ENCODE measurements around the gene DOCK11. TPM values are rescaled to one million over a fixed set of nuclear protein-coding genes. Genes with fewer than 3 reads are reported as not detected.

Gene DOCK11
- total and polyA plus RNA-seq, 2 experiments from 2014 or later, result 11.7 to 21.9 TPM

- WGBS, 2 experiments (ENCODE audit: low coverage in 1 of 2, low lambda C conversion rate in 2 of 2, missing lambda C conversion rate in 2 of 2), result 100% methylated on average over 1 of the region's 1 CpG
- in situ Hi-C loops (cut with MboI), result no loop called here
Observed at GRCh38 chrX:118564498-118564897, 68.9 kb downstream of the DOCK11 start.

GRCh38 chrX:118565853-118566252 lies 70.2 kb downstream of the DOCK11 start:
- in situ Hi-C loops (cut with MboI), result no loop called here

More at GRCh38 chrX:118564498-118564897, 68.9 kb downstream of the DOCK11 start:
- Histone ChIP-seq H3K9me2 (ENCODE audit: insufficient read depth) (no peaks in the 10 kb centered on the region), H3K9me3 (ENCODE audit: low read depth) (no peaks in the 10 kb centered on the region), H3K4me1 (ENCODE audit: insufficient read depth) (peaks cover 12% of the 10 kb centered on the region), H2AFZ (no peak overlapping the region), H3K4me3 (no peak overlapping the region), H4K20me1 (ENCODE audit: insufficient read depth) (no peaks in the 10 kb centered on the region), H3F3A (ENCODE audit: insufficient read depth) (peaks cover 14% of the 10 kb centered on the region; the same call in 1 of the 2 replicates), H3K9ac (no peak overlapping the region), H3K27ac (no peak overlapping the region), H3K4me2 (ENCODE audit: unreplicated experiment) (no peak overlapping the region), H3K79me2 (ENCODE audit: insufficient read depth) (no peaks in the 10 kb centered on the region), H3K36me3 (ENCODE audit: low read depth) (no peaks in the 10 kb centered on the region; the same call in 1 of the 2 replicates), H3K27me3 (replicated peaks; ENCODE audit: insufficient read depth) (no peaks in the 10 kb centered on the region)
- TF ChIP-seq EZH2 (IDR thresholded peaks at IDR 0.05; ENCODE audit: insufficient read depth, poor library complexity, severe bottlenecking), result no peak
- no peak for DNase-seq

GRCh38 chrX:118566359-118566758 lies 70.7 kb downstream of the DOCK11 start:
- no peaks in the 10 kb centered on the region for H4K20me1 ChIP-seq (ENCODE audit: insufficient read depth)
- no peak overlapping the region for H3K4me2 ChIP-seq (ENCODE audit: unreplicated experiment)
- no peaks in the 10 kb centered on the region; the same call in 1 of the 2 replicates for H3K36me3 ChIP-seq (ENCODE audit: low read depth)
- H3K79me2 ChIP-seq (ENCODE audit: insufficient read depth), result no peaks in the 10 kb centered on the region
- H3K9me3 ChIP-seq (ENCODE audit: low read depth), result no peaks in the 10 kb centered on the region
- H3K27me3 ChIP-seq (replicated peaks; ENCODE audit: insufficient read depth), result no peaks in the 10 kb centered on the region
- peak overlapping the region; percentile 34 for H3K27ac ChIP-seq
- TF ChIP-seq EZH2phosphoT487 (IDR thresholded peaks at IDR 0.05; ENCODE audit: insufficient read depth, low read depth) (no peak), EZH2 (IDR thresholded peaks at IDR 0.05; ENCODE audit: insufficient read depth, poor library complexity, severe bottlenecking) (no peak)
- H3K9me2 ChIP-seq (ENCODE audit: insufficient read depth), result no peaks in the 10 kb centered on the region
- no peak overlapping the region for H3K4me3 ChIP-seq
- peaks cover 14% of the 10 kb centered on the region; the same call in 1 of the 2 replicates for H3F3A ChIP-seq (ENCODE audit: insufficient read depth)
- no peak overlapping the region for H3K9ac ChIP-seq
- in situ Hi-C loops (cut with MboI), result no loop called here
- WGBS, 2 experiments (ENCODE audit: low coverage in 1 of 2, low lambda C conversion rate in 2 of 2, missing lambda C conversion rate in 2 of 2), result 0 to 3% methylated on average over 3 of the region's 3 CpGs
- H2AFZ ChIP-seq, result no peak overlapping the region
- DNase-seq, result peak; percentile 62
- H3K4me1 ChIP-seq (ENCODE audit: insufficient read depth), result peaks cover 12% of the 10 kb centered on the region

More at GRCh38 chrX:118565853-118566252, 70.2 kb downstream of the DOCK11 start:
- Histone ChIP-seq H3K27ac (peak overlapping the region; percentile 34), H3K4me1 (ENCODE audit: insufficient read depth) (peaks cover 12% of the 10 kb centered on the region), H2AFZ (no peak overlapping the region), H3K79me2 (ENCODE audit: insufficient read depth) (no peaks in the 10 kb centered on the region), H3K36me3 (ENCODE audit: low read depth) (no peaks in the 10 kb centered on the region; the same call in 1 of the 2 replicates), H3K9me3 (ENCODE audit: low read depth) (no peaks in the 10 kb centered on the region), H3K9ac (no peak overlapping the region), H3K4me2 (ENCODE audit: unreplicated experiment) (no peak overlapping the region), H4K20me1 (ENCODE audit: insufficient read depth) (no peaks in the 10 kb centered on the region), H3K27me3 (replicated peaks; ENCODE audit: insufficient read depth) (no peaks in the 10 kb centered on the region), H3K4me3 (no peak overlapping the region), H3F3A (ENCODE audit: insufficient read depth) (peaks cover 14% of the 10 kb centered on the region; the same call in 1 of the 2 replicates), H3K9me2 (ENCODE audit: insufficient read depth) (no peaks in the 10 kb centered on the region)
- WGBS, 2 experiments (ENCODE audit: low coverage in 1 of 2, low lambda C conversion rate in 2 of 2, missing lambda C conversion rate in 2 of 2), result 63 to 65% methylated on average over 6 of the region's 6 CpGs
- no peak for DNase-seq
- TF ChIP-seq EZH2phosphoT487 (IDR thresholded peaks at IDR 0.05; ENCODE audit: insufficient read depth, low read depth), result no peak
- no peak for TF ChIP-seq EZH2 (IDR thresholded peaks at IDR 0.05; ENCODE audit: insufficient read depth, poor library complexity, severe bottlenecking)

- Histone ChIP-seq H3K9me2 (ENCODE audit: insufficient read depth) (no peaks in the 10 kb centered on the region), H3K9ac (no peak overlapping the region), H3K4me3 (no peak overlapping the region), H3F3A (ENCODE audit: insufficient read depth) (peaks cover 14% of the 10 kb centered on the region; the same call in 1 of the 2 replicates), H3K9me3 (ENCODE audit: low read depth) (no peaks in the 10 kb centered on the region), H3K27ac (no peak overlapping the region), H2AFZ (no peak overlapping the region), H3K4me2 (ENCODE audit: unreplicated experiment) (no peak overlapping the region), H3K4me1 (ENCODE audit: insufficient read depth) (peaks cover 12% of the 10 kb centered on the region), H3K36me3 (ENCODE audit: low read depth) (no peaks in the 10 kb centered on the region), H3K27me3 (replicated peaks; ENCODE audit: insufficient read depth) (no peaks in the 10 kb centered on the region), H3K79me2 (ENCODE audit: insufficient read depth) (no peaks in the 10 kb centered on the region), H4K20me1 (ENCODE audit: insufficient read depth) (no peaks in the 10 kb centered on the region)
- DNase-seq, result no peak
- 95 to 96% methylated on average over 3 of the region's 3 CpGs for WGBS, 2 experiments (ENCODE audit: low coverage in 1 of 2, low lambda C conversion rate in 2 of 2, missing lambda C conversion rate in 2 of 2)
- TF ChIP-seq EZH2 (IDR thresholded peaks at IDR 0.05; ENCODE audit: insufficient read depth, poor library complexity, severe bottlenecking) (no peak), EZH2phosphoT487 (IDR thresholded peaks at IDR 0.05; ENCODE audit: insufficient read depth, low read depth) (no peak)
- in situ Hi-C loops (cut with MboI), result no loop called here
Observed at GRCh38 chrX:118569676-118570075, 74.1 kb downstream of the DOCK11 start.
